H9 (cell line): ENCODE results near the gene CELF4. TPM values are rescaled to one million over a fixed set of nuclear protein-coding genes. Genes with fewer than 3 reads are reported as not detected.

Source experiments
- DNase-seq: peaks from one replicate; pipeline ENCODE4 v3.0.0-alpha.2; 2017
- H2AFZ ChIP-seq: one replicate; pipeline ENCODE4 v1.6.1; 2013; ENCODE audit warnings: mild to moderate bottlenecking, low read length, control low read depth, moderate library complexity
- H2AK5ac ChIP-seq: 2 replicates; pipeline ENCODE4 v1.6.1; 2013; ENCODE audit warnings: low read length, control low read depth, mixed read lengths; ENCODE audit not compliant: insufficient read length
- H2BK120ac ChIP-seq: one replicate; pipeline ENCODE4 v1.6.1; 2013; ENCODE audit warnings: low read depth, mild to moderate bottlenecking, low read length, control low read depth, inconsistent platforms; ENCODE audit not compliant: poor library complexity, severe bottlenecking
- H2BK12ac ChIP-seq: 2 replicates; pipeline ENCODE4 v1.6.1; 2013; ENCODE audit warnings: low read length, control low read depth, mixed read lengths, low read depth; ENCODE audit not compliant: insufficient read length
- H2BK15ac ChIP-seq: 2 replicates; pipeline ENCODE4 v1.6.1; 2013; ENCODE audit warnings: low read depth, low read length, control low read depth
- H2BK20ac ChIP-seq: one replicate; pipeline ENCODE4 v1.6.1; 2013; ENCODE audit warnings: low read depth, mild to moderate bottlenecking, low read length, control low read depth, inconsistent platforms; ENCODE audit not compliant: poor library complexity, severe bottlenecking
- H2BK5ac ChIP-seq: 2 replicates; pipeline ENCODE4 v1.6.1; 2013; ENCODE audit warnings: low read length, control low read depth, mixed read lengths; ENCODE audit not compliant: insufficient read length
- H3K14ac ChIP-seq: 2 replicates; pipeline ENCODE4 v1.6.1; 2013; ENCODE audit warnings: low read length, control low read depth; ENCODE audit not compliant: insufficient read depth
- H3K18ac ChIP-seq: 2 replicates; pipeline ENCODE4 v1.6.1; 2013; ENCODE audit warnings: low read depth, mild to moderate bottlenecking, mixed read lengths, low read length, control low read depth; ENCODE audit not compliant: insufficient read length
- H3K23ac ChIP-seq: 2 replicates; pipeline ENCODE4 v1.6.1; 2013; ENCODE audit warnings: low read length, control low read depth, mixed read lengths, low read depth; ENCODE audit not compliant: insufficient read length
- H3K23me2 ChIP-seq: 2 replicates; pipeline ENCODE4 v1.6.1; 2013; ENCODE audit warnings: low read depth, mild to moderate bottlenecking, mixed read lengths, low read length, control low read depth; ENCODE audit not compliant: insufficient read length, poor library complexity, severe bottlenecking
- H3K27ac ChIP-seq: 2 replicates; pipeline ENCODE4 v1.5.1; 2013; ENCODE audit warnings: low read length, control low read depth, mixed read lengths, low read depth; ENCODE audit not compliant: insufficient read length
- H3K27me3 ChIP-seq: 2 replicates; pipeline ENCODE4 v1.6.1; 2013; ENCODE audit warnings: low read length, control low read depth, inconsistent platforms; ENCODE audit not compliant: insufficient read depth
- H3K4ac ChIP-seq: 2 replicates; pipeline ENCODE4 v1.6.1; 2013; ENCODE audit warnings: low read depth, mild to moderate bottlenecking, control low read depth, inconsistent platforms, low read length, moderate library complexity
- H3K4me1 ChIP-seq: 2 replicates; pipeline ENCODE4 v1.6.1; 2013; ENCODE audit warnings: low read length, control low read depth, inconsistent platforms; ENCODE audit not compliant: insufficient read depth
- H3K4me2 ChIP-seq: 2 replicates; pipeline ENCODE4 v1.6.1; 2013; ENCODE audit warnings: low read length, control low read depth, mixed read lengths; ENCODE audit not compliant: insufficient read length, insufficient read depth
- H3K56ac ChIP-seq: 2 replicates; pipeline ENCODE4 v1.6.1; 2013; ENCODE audit warnings: low read depth, mild to moderate bottlenecking, mixed read lengths, low read length, control low read depth; ENCODE audit not compliant: insufficient read length
- H3K79me1 ChIP-seq: 2 replicates; pipeline ENCODE4 v1.6.1; 2013; ENCODE audit warnings: low read depth, mild to moderate bottlenecking, moderate library complexity, low read length, control low read depth, inconsistent platforms; ENCODE audit not compliant: insufficient read depth, poor library complexity, severe bottlenecking
- H3K79me2 ChIP-seq: 2 replicates; pipeline ENCODE4 v1.6.1; 2013; ENCODE audit warnings: low read length, control low read depth, inconsistent platforms; ENCODE audit not compliant: insufficient read depth
- H3K9ac ChIP-seq: 2 replicates; pipeline ENCODE4 v1.6.1; 2013; ENCODE audit warnings: low read length, control low read depth, mixed read lengths; ENCODE audit not compliant: insufficient read length; ENCODE audit errors: extremely low read depth
- H3K9me3 ChIP-seq: one replicate; pipeline ENCODE4 v1.6.1; 2013; ENCODE audit warnings: low read depth, low read length, inconsistent platforms; ENCODE audit not compliant: control insufficient read depth
- H3T11ph ChIP-seq: one replicate; pipeline ENCODE4 v1.6.1; 2013; ENCODE audit warnings: mild to moderate bottlenecking, low read length, control low read depth, inconsistent platforms
- H4K20me1 ChIP-seq: one replicate; pipeline ENCODE4 v1.6.1; 2013; ENCODE audit not compliant: control insufficient read depth, insufficient read length, insufficient read depth
- H4K5ac ChIP-seq: 2 replicates; pipeline ENCODE4 v1.6.1; 2013; ENCODE audit warnings: low read depth, mild to moderate bottlenecking, mixed read lengths, low read length, control low read depth; ENCODE audit not compliant: insufficient read length
- H4K8ac ChIP-seq: replicated peaks from 2 replicates; pipeline ENCODE4 v1.6.1; 2013; ENCODE audit warnings: low read length, control low read depth, mixed read lengths, low read depth; ENCODE audit not compliant: insufficient read length
- H4K91ac ChIP-seq: 2 replicates; pipeline ENCODE4 v1.6.1; 2013; ENCODE audit warnings: low read depth, mild to moderate bottlenecking, moderate library complexity, mixed read lengths, low read length, control low read depth; ENCODE audit not compliant: insufficient read length
- H3K27ac Mint-ChIP-seq, 3 experiments: 2 replicates in 2 of 3; 3 replicates in 1 of 3; pipeline ENCODE4 v1.8.0; 2020 to 2021; ENCODE audit warnings: mixed read lengths in 3 of 3, mild to moderate bottlenecking in 1 of 3, moderate library complexity in 1 of 3
- H3K27me3 Mint-ChIP-seq: 2 replicates; pipeline ENCODE4 v1.8.0; 2021; ENCODE audit warnings: low read depth, mild to moderate bottlenecking, moderate library complexity, mixed read lengths
- H3K36me3 Mint-ChIP-seq, 3 experiments: 2 replicates in 2 of 3; 3 replicates in 1 of 3; pipeline ENCODE4 v1.8.0; 2020 to 2021; ENCODE audit warnings: low read depth in 3 of 3, mixed read lengths in 3 of 3; ENCODE audit not compliant: insufficient read depth in 1 of 3
- H3K4me1 Mint-ChIP-seq, 2 experiments: 2 replicates each; pipeline ENCODE4 v1.8.0; 2020; ENCODE audit warnings: mixed read lengths in 2 of 2
- H3K4me3 Mint-ChIP-seq, 2 experiments: 2 replicates in 1 of 2; 3 replicates in 1 of 2; pipeline ENCODE4 v1.8.0; 2020 to 2021; ENCODE audit warnings: mild to moderate bottlenecking in 2 of 2, mixed read lengths in 2 of 2, moderate library complexity in 1 of 2
- H3K9me3 Mint-ChIP-seq, 2 experiments: 2 replicates in 1 of 2; 3 replicates in 1 of 2; pipeline ENCODE4 v1.8.0; 2020; ENCODE audit warnings: mild to moderate bottlenecking in 2 of 2, mixed read lengths in 2 of 2, moderate library complexity in 1 of 2
- WGBS: extraction: QIAGEN DNeasy Blood & Tissue Kit; methylation state at CpG from one replicate; pipeline ENCODE4 v1.1.7; 2013; ENCODE audit warnings: missing lambda C conversion rate, low lambda C conversion rate, mixed read lengths; ENCODE audit not compliant: insufficient read length; ENCODE audit errors: extremely low coverage; 5-methylcytosine and 5-hydroxymethylcytosine counted together
- total RNA-seq: library from RNA; stranded (reverse); gene quantifications from 2 replicates; pipeline ENCODE4 v1.2.1, GENCODE V29; 2021
- TF ChIP-seq, protein P1 (sequence below): fragments of 200-600 bp; sonication (generic); conservative IDR thresholded peaks from 3 replicates; pipeline ENCODE4 v1.8.0; 2021; ENCODE audit warnings: antibody characterized with exemption, mild to moderate bottlenecking

Gene CELF4
- total RNA-seq, 1 experiment from 2014 or later: 1.1 TPM

DNA sequence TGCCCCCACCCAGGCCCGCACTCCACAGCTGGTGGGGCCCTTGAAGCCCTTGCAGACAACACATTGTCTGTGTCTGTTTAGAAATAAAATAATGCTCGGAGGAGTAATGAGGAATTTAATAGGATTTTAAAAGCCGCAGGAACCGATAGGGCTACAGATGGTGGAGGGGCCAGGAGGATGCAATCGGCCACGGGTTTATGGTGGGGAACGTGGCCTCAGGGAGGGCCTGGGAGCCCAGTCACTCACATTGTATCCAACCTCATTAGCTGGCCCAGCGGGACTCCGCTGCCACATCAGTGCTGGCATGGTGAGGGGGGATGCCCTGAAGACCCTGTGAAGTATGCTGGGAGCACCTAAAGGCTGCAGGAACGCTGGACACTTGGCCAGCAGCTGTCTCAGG is 252.0 kb downstream of the CELF4 start:
- H3K9me3 Mint-ChIP-seq: no peaks in the 10 kb centered on the region
- Histone ChIP-seq H2BK15ac (no peak overlapping the region), H4K5ac (no peak overlapping the region), H3K79me1 (no peaks in the 10 kb centered on the region), H3K14ac (no peak overlapping the region; the same call in 1 of the 2 replicates), H2BK20ac (no peak overlapping the region), H3K18ac (no peak overlapping the region), H2AFZ (no peak overlapping the region), H3K9ac (no peak overlapping the region), H3T11ph (no peak overlapping the region), H3K27me3 (no peaks in the 10 kb centered on the region), H3K27ac (no peak overlapping the region), H3K56ac (no peak overlapping the region), H4K20me1 (no peaks in the 10 kb centered on the region), H2BK5ac (no peak overlapping the region), H2BK120ac (no peak overlapping the region), H3K23ac (no peak overlapping the region), H2AK5ac (no peak overlapping the region), H4K91ac (no peak overlapping the region), H3K23me2 (no peaks in the 10 kb centered on the region), H3K4me1 (no peaks in the 10 kb centered on the region), H4K8ac (no peak overlapping the region), H3K4ac (no peak overlapping the region), H3K79me2 (no peaks in the 10 kb centered on the region), H3K9me3 (no peaks in the 10 kb centered on the region), H2BK12ac (no peak overlapping the region), H3K4me2 (no peak overlapping the region)
- TF ChIP-seq, protein P1, sequence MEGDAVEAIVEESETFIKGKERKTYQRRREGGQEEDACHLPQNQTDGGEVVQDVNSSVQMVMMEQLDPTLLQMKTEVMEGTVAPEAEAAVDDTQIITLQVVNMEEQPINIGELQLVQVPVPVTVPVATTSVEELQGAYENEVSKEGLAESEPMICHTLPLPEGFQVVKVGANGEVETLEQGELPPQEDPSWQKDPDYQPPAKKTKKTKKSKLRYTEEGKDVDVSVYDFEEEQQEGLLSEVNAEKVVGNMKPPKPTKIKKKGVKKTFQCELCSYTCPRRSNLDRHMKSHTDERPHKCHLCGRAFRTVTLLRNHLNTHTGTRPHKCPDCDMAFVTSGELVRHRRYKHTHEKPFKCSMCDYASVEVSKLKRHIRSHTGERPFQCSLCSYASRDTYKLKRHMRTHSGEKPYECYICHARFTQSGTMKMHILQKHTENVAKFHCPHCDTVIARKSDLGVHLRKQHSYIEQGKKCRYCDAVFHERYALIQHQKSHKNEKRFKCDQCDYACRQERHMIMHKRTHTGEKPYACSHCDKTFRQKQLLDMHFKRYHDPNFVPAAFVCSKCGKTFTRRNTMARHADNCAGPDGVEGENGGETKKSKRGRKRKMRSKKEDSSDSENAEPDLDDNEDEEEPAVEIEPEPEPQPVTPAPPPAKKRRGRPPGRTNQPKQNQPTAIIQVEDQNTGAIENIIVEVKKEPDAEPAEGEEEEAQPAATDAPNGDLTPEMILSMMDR: no peak
- WGBS: no CpG with 5 or more reads among the region's 10 CpGs
- no peaks in the 10 kb centered on the region for H3K36me3 Mint-ChIP-seq
- no peak for DNase-seq
- H3K4me1 Mint-ChIP-seq: peaks cover 0 to 7% of the 10 kb centered on the region in 2 experiments; a peak in 2 of 4 replicates
- H3K27me3 Mint-ChIP-seq: peaks cover 4% of the 10 kb centered on the region; the same call in 1 of the 2 replicates
- peak overlapping the region in 1 of 3 experiments; percentile 62; a peak in 1 of 7 replicates for H3K27ac Mint-ChIP-seq
- H3K4me3 Mint-ChIP-seq: no peak overlapping the region
